ENCODE measurements around the gene OTOS. TPM values are rescaled to one million over a fixed set of nuclear protein-coding genes. Genes with fewer than 3 reads are reported as not detected.

The OTOS gene
- total and polyA plus RNA-seq, 4 donors, result not detected

DNA sequence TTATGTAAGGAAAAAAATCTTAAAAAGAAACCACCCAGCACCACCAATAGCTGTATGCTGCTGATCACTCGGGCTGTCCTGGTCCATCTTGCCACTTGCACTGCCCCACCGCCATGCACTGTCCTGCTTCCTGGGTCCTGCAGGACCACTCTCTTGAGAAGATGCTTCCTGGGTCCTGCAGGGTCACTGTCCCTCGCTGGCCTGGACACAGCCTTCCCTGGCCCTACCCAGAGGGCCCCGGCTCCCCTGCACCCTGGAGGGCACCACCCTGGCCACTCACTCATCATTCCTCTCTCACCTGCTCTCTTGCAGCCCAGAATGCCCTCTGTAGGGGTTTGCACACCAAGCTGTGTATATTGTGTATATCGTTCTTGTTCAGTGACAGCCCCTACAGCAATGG, 2.4 kb upstream of the OTOS start:
- no peak overlapping the region for H3K4me3 ChIP-seq (ENCODE audit: low read depth in 1 of 3, low read length in 3 of 3)
- H3K9ac ChIP-seq (ENCODE audit: low read depth in 1 of 2, low read length in 2 of 2), result no peak overlapping the region
- H3K27me3 ChIP-seq (ENCODE audit: control insufficient read depth in 4 of 4, insufficient read depth in 4 of 4, low read length in 3 of 4), result peaks cover 0 to 2% (median 0%) of the 10 kb centered on the region in 4 donors
- H3K36me3 ChIP-seq (ENCODE audit: control insufficient read depth in 4 of 4, insufficient read depth in 3 of 4, low read depth in 1 of 4, low read length in 3 of 4), result no peaks in the 10 kb centered on the region
- H3K27ac ChIP-seq (ENCODE audit: low read depth in 1 of 2, low read length in 2 of 2), result no peak overlapping the region
- 81% methylated on average over 5 of the region's 5 CpGs for WGBS
- H3K9me3 ChIP-seq (ENCODE audit: control insufficient read depth in 4 of 4, low read length in 3 of 4), result no peaks in the 10 kb centered on the region
- H3K4me1 ChIP-seq (ENCODE audit: control insufficient read depth in 4 of 4, insufficient read depth in 4 of 4, low read length in 3 of 4), result no peaks in the 10 kb centered on the region
- no peak for TF ChIP-seq SP1 (IDR thresholded peaks at IDR 0.05)
- no peak for TF ChIP-seq NR2F2 (IDR thresholded peaks at IDR 0.05)
- TF ChIP-seq, protein P1, sequence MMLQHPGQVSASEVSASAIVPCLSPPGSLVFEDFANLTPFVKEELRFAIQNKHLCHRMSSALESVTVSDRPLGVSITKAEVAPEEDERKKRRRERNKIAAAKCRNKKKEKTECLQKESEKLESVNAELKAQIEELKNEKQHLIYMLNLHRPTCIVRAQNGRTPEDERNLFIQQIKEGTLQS (IDR thresholded peaks at IDR 0.05), result no peak
- no peak for TF ChIP-seq RXRA (IDR thresholded peaks at IDR 0.05)
- no peak for TF ChIP-seq FOXA2 (IDR thresholded peaks at IDR 0.05)
- no peak for TF ChIP-seq EGR1 (IDR thresholded peaks at IDR 0.05; ENCODE audit: low read depth in 2 of 2)
- TF ChIP-seq, protein P2, sequence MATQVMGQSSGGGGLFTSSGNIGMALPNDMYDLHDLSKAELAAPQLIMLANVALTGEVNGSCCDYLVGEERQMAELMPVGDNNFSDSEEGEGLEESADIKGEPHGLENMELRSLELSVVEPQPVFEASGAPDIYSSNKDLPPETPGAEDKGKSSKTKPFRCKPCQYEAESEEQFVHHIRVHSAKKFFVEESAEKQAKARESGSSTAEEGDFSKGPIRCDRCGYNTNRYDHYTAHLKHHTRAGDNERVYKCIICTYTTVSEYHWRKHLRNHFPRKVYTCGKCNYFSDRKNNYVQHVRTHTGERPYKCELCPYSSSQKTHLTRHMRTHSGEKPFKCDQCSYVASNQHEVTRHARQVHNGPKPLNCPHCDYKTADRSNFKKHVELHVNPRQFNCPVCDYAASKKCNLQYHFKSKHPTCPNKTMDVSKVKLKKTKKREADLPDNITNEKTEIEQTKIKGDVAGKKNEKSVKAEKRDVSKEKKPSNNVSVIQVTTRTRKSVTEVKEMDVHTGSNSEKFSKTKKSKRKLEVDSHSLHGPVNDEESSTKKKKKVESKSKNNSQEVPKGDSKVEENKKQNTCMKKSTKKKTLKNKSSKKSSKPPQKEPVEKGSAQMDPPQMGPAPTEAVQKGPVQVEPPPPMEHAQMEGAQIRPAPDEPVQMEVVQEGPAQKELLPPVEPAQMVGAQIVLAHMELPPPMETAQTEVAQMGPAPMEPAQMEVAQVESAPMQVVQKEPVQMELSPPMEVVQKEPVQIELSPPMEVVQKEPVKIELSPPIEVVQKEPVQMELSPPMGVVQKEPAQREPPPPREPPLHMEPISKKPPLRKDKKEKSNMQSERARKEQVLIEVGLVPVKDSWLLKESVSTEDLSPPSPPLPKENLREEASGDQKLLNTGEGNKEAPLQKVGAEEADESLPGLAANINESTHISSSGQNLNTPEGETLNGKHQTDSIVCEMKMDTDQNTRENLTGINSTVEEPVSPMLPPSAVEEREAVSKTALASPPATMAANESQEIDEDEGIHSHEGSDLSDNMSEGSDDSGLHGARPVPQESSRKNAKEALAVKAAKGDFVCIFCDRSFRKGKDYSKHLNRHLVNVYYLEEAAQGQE (IDR thresholded peaks at IDR 0.05), result no peak
- TF ChIP-seq, protein P3, sequence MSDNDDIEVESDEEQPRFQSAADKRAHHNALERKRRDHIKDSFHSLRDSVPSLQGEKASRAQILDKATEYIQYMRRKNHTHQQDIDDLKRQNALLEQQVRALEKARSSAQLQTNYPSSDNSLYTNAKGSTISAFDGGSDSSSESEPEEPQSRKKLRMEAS (IDR thresholded peaks at IDR 0.05), result no peak
- TF ChIP-seq HNF4A (conservative IDR thresholded peaks at IDR 0.05), result no peak
- TF ChIP-seq HNF4G (IDR thresholded peaks at IDR 0.05), result no peak
- TF ChIP-seq JUND (IDR thresholded peaks at IDR 0.05), result no peak
- no peak for TF ChIP-seq TAF1 (conservative IDR thresholded peaks at IDR 0.05)
- no peak for TF ChIP-seq GABPA (IDR thresholded peaks at IDR 0.05 in 1 of 2, conservative IDR thresholded peaks at IDR 0.05 in 1 of 2)
- no peak for TF ChIP-seq FOXA1 (IDR thresholded peaks at IDR 0.05)
- TF ChIP-seq, protein P4, sequence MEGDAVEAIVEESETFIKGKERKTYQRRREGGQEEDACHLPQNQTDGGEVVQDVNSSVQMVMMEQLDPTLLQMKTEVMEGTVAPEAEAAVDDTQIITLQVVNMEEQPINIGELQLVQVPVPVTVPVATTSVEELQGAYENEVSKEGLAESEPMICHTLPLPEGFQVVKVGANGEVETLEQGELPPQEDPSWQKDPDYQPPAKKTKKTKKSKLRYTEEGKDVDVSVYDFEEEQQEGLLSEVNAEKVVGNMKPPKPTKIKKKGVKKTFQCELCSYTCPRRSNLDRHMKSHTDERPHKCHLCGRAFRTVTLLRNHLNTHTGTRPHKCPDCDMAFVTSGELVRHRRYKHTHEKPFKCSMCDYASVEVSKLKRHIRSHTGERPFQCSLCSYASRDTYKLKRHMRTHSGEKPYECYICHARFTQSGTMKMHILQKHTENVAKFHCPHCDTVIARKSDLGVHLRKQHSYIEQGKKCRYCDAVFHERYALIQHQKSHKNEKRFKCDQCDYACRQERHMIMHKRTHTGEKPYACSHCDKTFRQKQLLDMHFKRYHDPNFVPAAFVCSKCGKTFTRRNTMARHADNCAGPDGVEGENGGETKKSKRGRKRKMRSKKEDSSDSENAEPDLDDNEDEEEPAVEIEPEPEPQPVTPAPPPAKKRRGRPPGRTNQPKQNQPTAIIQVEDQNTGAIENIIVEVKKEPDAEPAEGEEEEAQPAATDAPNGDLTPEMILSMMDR (IDR thresholded peaks at IDR 0.05; ENCODE audit: low read depth, low read length, missing input control), result no peak
- TF ChIP-seq RAD21 (IDR thresholded peaks at IDR 0.05), result no peak
- no peak for TF ChIP-seq YY1 (IDR thresholded peaks at IDR 0.05)
- DNase-seq (ENCODE audit: low spot score), result no peak

DNA sequence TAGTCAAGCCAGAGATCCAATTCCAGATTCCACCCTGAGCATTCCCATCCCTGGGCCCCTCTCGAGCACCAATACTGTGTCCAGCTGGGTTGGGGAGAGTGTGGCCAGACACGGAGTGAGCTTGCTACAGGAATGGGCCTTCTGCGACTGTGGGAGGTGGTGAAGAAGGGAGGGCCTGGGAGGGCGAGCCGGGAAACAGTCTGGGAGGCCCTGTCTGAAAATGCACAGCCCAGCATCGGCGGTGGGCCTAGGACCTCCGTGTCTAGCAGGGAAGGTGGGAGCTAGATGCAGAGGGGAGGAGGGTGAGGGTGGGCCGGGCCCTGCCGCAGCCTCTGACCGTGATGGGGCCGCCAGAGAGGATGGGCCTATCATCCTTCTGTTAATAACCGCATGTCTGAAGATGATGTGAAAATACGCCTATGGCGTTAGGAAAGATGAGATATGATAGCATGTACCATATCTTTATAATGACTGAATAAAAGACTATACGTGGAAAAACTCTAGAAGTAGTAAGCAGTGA, 1.9 kb upstream of the OTOS start:
- Histone ChIP-seq H3K9me3 (ENCODE audit: control insufficient read depth in 4 of 4, low read length in 3 of 4) (no peaks in the 10 kb centered on the region), H3K36me3 (ENCODE audit: control insufficient read depth in 4 of 4, insufficient read depth in 3 of 4, low read depth in 1 of 4, low read length in 3 of 4) (no peaks in the 10 kb centered on the region), H3K9ac (ENCODE audit: low read depth in 1 of 2, low read length in 2 of 2) (no peak overlapping the region), H3K27me3 (ENCODE audit: control insufficient read depth in 4 of 4, insufficient read depth in 4 of 4, low read length in 3 of 4) (peaks cover 0 to 2% (median 0%) of the 10 kb centered on the region in 4 donors), H3K4me1 (ENCODE audit: control insufficient read depth in 4 of 4, insufficient read depth in 4 of 4, low read length in 3 of 4) (no peaks in the 10 kb centered on the region), H3K4me3 (ENCODE audit: low read depth in 1 of 3, low read length in 3 of 3) (no peak overlapping the region), H3K27ac (ENCODE audit: low read depth in 1 of 2, low read length in 2 of 2) (no peak overlapping the region)
- DNase-seq (ENCODE audit: low spot score), result no peak
- 87% methylated on average over 16 of the region's 16 CpGs for WGBS
- TF ChIP-seq YY1 (IDR thresholded peaks at IDR 0.05), result no peak
- TF ChIP-seq, protein P3 (IDR thresholded peaks at IDR 0.05), result no peak
- TF ChIP-seq HNF4A (conservative IDR thresholded peaks at IDR 0.05), result no peak
- no peak for TF ChIP-seq RAD21 (IDR thresholded peaks at IDR 0.05)
- no peak for TF ChIP-seq RXRA (IDR thresholded peaks at IDR 0.05)
- TF ChIP-seq HNF4G (IDR thresholded peaks at IDR 0.05), result no peak
- TF ChIP-seq EGR1 (IDR thresholded peaks at IDR 0.05; ENCODE audit: low read depth in 2 of 2), result no peak
- no peak for TF ChIP-seq SP1 (IDR thresholded peaks at IDR 0.05)
- TF ChIP-seq NR2F2 (IDR thresholded peaks at IDR 0.05), result no peak
- TF ChIP-seq FOXA2 (IDR thresholded peaks at IDR 0.05), result no peak
- no peak for TF ChIP-seq JUND (IDR thresholded peaks at IDR 0.05)
- TF ChIP-seq, protein P4 (IDR thresholded peaks at IDR 0.05; ENCODE audit: low read depth, low read length, missing input control), result no peak

All from liver (tissue), 9 donors.